ENCODE measurements around the gene KIF5C. TPM values are rescaled to one million over a fixed set of nuclear protein-coding genes. Genes with fewer than 3 reads are reported as not detected.

The KIF5C gene
- total and polyA plus RNA-seq, 2 donors = 0.19 to 1.4 TPM

DNA sequence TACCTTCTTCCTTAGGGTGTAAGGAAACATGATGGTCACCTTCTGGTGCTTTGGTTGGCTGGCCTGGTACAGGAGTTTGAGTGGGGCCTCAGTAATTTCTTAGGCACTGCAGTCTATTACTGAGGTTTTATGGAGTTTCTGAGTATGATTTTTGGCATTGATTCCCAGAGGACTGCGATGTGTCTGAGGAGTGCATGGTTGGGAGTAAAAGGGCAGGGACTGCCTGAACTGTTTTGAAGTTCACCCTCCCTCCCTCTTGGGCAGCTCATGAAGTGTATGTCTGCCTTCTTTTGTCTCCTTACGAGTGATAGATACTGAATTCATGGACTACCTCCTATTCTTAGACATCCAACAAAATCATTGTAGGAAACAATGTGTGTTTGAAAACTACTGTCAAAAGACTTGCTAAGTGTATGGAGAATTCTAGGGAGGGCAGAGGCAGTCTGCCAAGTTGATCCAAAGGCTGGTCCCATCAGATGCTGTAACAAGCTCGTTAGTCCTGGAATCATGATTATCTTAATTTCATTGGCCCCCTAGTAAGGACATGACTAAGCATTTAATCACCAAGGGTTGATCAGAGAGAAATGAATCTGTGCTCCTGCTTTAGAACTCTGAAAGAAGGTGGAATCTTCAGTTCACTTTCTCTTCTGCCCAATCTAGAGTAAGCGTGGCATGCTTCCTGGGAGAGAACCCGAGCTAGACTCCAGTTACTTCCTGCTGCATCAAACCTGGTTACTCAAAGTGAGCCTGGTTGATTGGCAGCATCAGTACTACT lies 190.0 kb downstream of the KIF5C start:
- 92% methylated on average over 5 of the region's 5 CpGs for WGBS
- Histone ChIP-seq H3K27me3 (ENCODE audit: control insufficient read depth in 2 of 2, insufficient read depth in 1 of 2, low read length in 1 of 2) (no peaks in the 10 kb centered on the region), H3K36me3 (ENCODE audit: control insufficient read depth in 2 of 2, insufficient read depth in 2 of 2, low read length in 1 of 2) (no peaks in the 10 kb centered on the region), H3K9me3 (ENCODE audit: control insufficient read depth in 2 of 2, insufficient read depth in 1 of 2, low read length in 1 of 2) (no peaks in the 10 kb centered on the region), H3K4me1 (ENCODE audit: control insufficient read depth in 2 of 2, insufficient read depth in 2 of 2, low read length in 2 of 2) (no peaks in the 10 kb centered on the region), H3K4me3 (ENCODE audit: low read length in 2 of 2) (no peak overlapping the region), H3K27ac (ENCODE audit: low read depth in 1 of 2, low read length in 1 of 2) (no peak overlapping the region)
- DNase-seq (ENCODE audit: low read depth in 6 of 9, low spot score in 9 of 9) = no peak

- H3K4me3 ChIP-seq (ENCODE audit: low read length in 2 of 2) = no peak overlapping the region
- no peaks in the 10 kb centered on the region for H3K27me3 ChIP-seq (ENCODE audit: control insufficient read depth in 2 of 2, insufficient read depth in 1 of 2, low read length in 1 of 2)
- DNase-seq (ENCODE audit: low read depth in 6 of 9, low spot score in 9 of 9) = no peak
- no peaks in the 10 kb centered on the region for H3K36me3 ChIP-seq (ENCODE audit: control insufficient read depth in 2 of 2, insufficient read depth in 2 of 2, low read length in 1 of 2)
- 91% methylated on average over 6 of the region's 6 CpGs for WGBS
- no peaks in the 10 kb centered on the region for H3K9me3 ChIP-seq (ENCODE audit: control insufficient read depth in 2 of 2, insufficient read depth in 1 of 2, low read length in 1 of 2)
- no peaks in the 10 kb centered on the region for H3K4me1 ChIP-seq (ENCODE audit: control insufficient read depth in 2 of 2, insufficient read depth in 2 of 2, low read length in 2 of 2)
- no peak overlapping the region for H3K27ac ChIP-seq (ENCODE audit: low read depth in 1 of 2, low read length in 1 of 2)
Measured at GRCh38 chr2:149068225-149068995, 193.4 kb downstream of the KIF5C start.

DNA sequence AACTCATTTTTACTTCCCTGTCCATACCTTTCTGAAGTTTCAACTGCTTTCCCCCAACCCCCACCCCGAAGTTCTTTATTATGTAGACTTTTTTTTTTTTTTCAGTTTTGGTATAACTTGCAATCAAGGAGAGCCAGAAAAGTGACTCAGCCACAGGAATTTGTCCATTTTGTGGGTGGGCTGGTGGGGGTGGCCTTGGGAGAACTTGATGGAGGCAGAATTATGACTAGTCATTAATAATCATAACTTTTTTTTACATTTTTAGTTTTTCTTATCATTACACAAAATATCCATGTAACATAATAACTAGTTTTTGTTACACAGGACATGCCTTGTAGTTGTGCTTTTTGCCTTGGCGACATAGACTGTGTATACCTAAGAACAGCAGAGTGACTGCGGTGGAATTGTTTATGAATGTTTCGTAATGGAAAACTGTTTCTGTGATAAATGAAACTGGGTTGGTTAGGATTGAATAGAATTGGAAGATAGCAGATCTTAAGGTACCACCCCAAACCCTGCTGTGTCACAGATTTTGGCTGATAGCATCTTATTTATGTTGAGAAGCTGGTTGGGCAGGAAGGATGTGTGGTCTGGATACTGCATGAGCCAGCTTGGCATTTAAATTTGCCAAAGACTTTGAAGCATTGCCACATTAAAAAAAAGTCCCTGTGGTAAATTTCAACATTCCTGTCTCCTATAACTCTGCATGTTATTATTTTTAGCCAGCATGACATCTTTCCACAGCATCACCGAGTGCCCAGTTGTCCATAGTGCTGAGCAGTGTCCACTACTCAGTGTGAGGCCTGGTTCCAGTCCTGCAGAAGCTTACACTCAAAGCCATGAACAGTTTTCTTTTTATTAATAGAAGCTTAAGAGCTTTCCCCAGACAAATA lies 194.2 kb downstream of the KIF5C start:
- H3K4me1 ChIP-seq (ENCODE audit: control insufficient read depth in 2 of 2, insufficient read depth in 2 of 2, low read length in 2 of 2) = no peaks in the 10 kb centered on the region
- no peak overlapping the region for H3K27ac ChIP-seq (ENCODE audit: low read depth in 1 of 2, low read length in 1 of 2)
- peak in 1 of 9 donors; percentile 9 for DNase-seq (ENCODE audit: low read depth in 6 of 9, low spot score in 9 of 9)
- H3K4me3 ChIP-seq (ENCODE audit: low read length in 2 of 2) = no peak overlapping the region
- no peaks in the 10 kb centered on the region for H3K36me3 ChIP-seq (ENCODE audit: control insufficient read depth in 2 of 2, insufficient read depth in 2 of 2, low read length in 1 of 2)
- H3K9me3 ChIP-seq (ENCODE audit: control insufficient read depth in 2 of 2, insufficient read depth in 1 of 2, low read length in 1 of 2) = no peaks in the 10 kb centered on the region
- no peaks in the 10 kb centered on the region for H3K27me3 ChIP-seq (ENCODE audit: control insufficient read depth in 2 of 2, insufficient read depth in 1 of 2, low read length in 1 of 2)
- WGBS = 11% methylated on average over 5 of the region's 5 CpGs

GRCh38 chr2:149070681-149071320 lies 195.8 kb downstream of the KIF5C start:
- no peaks in the 10 kb centered on the region for H3K4me1 ChIP-seq (ENCODE audit: control insufficient read depth in 2 of 2, insufficient read depth in 2 of 2, low read length in 2 of 2)
- no peaks in the 10 kb centered on the region for H3K27me3 ChIP-seq (ENCODE audit: control insufficient read depth in 2 of 2, insufficient read depth in 1 of 2, low read length in 1 of 2)
- no peaks in the 10 kb centered on the region for H3K9me3 ChIP-seq (ENCODE audit: control insufficient read depth in 2 of 2, insufficient read depth in 1 of 2, low read length in 1 of 2)
- no peaks in the 10 kb centered on the region for H3K36me3 ChIP-seq (ENCODE audit: control insufficient read depth in 2 of 2, insufficient read depth in 2 of 2, low read length in 1 of 2)
- WGBS = 83% methylated on average over 9 of the region's 9 CpGs
- no peak overlapping the region for H3K27ac ChIP-seq (ENCODE audit: low read depth in 1 of 2, low read length in 1 of 2)
- DNase-seq (ENCODE audit: low read depth in 6 of 9, low spot score in 9 of 9) = no peak
- H3K4me3 ChIP-seq (ENCODE audit: low read length in 2 of 2) = no peak overlapping the region

DNA sequence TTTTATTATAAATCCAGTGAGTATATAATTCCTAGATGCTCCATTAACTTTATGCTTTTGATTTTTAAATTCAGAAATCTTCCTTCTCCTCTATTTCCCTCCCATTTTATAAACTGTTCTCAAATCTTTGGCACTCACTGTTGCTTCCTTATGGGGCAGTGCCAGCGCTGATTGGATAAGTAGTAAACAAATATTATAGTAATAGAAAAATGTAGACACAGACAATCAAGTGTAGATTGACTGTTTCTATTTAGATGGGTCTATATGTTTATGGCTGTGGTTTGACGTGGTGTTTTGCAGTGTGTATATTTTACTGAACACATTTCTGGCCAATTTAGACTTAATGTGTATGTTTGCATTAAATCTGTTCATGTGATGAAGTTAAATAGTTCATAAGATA lies 200.1 kb downstream of the KIF5C start:
- H3K9me3 ChIP-seq (ENCODE audit: control insufficient read depth in 2 of 2, insufficient read depth in 1 of 2, low read length in 1 of 2) = no peaks in the 10 kb centered on the region
- WGBS = 93% methylated on average over 2 of the region's 2 CpGs
- DNase-seq (ENCODE audit: low read depth in 6 of 9, low spot score in 9 of 9) = no peak
- H3K27me3 ChIP-seq (ENCODE audit: control insufficient read depth in 2 of 2, insufficient read depth in 1 of 2, low read length in 1 of 2) = no peaks in the 10 kb centered on the region
- no peak overlapping the region for H3K27ac ChIP-seq (ENCODE audit: low read depth in 1 of 2, low read length in 1 of 2)
- no peaks in the 10 kb centered on the region for H3K4me1 ChIP-seq (ENCODE audit: control insufficient read depth in 2 of 2, insufficient read depth in 2 of 2, low read length in 2 of 2)
- no peak overlapping the region for H3K4me3 ChIP-seq (ENCODE audit: low read length in 2 of 2)
- H3K36me3 ChIP-seq (ENCODE audit: control insufficient read depth in 2 of 2, insufficient read depth in 2 of 2, low read length in 1 of 2) = no peaks in the 10 kb centered on the region

GRCh38 chr2:149075853-149076252 lies 200.8 kb downstream of the KIF5C start:
- Histone ChIP-seq H3K4me1 (ENCODE audit: control insufficient read depth in 2 of 2, insufficient read depth in 2 of 2, low read length in 2 of 2) (no peaks in the 10 kb centered on the region), H3K27ac (ENCODE audit: low read depth in 1 of 2, low read length in 1 of 2) (no peak overlapping the region), H3K9me3 (ENCODE audit: control insufficient read depth in 2 of 2, insufficient read depth in 1 of 2, low read length in 1 of 2) (no peaks in the 10 kb centered on the region), H3K27me3 (ENCODE audit: control insufficient read depth in 2 of 2, insufficient read depth in 1 of 2, low read length in 1 of 2) (no peaks in the 10 kb centered on the region), H3K36me3 (ENCODE audit: control insufficient read depth in 2 of 2, insufficient read depth in 2 of 2, low read length in 1 of 2) (no peaks in the 10 kb centered on the region), H3K4me3 (ENCODE audit: low read length in 2 of 2) (no peak overlapping the region)
- WGBS = 89% methylated on average over 10 of the region's 10 CpGs
- no peak for DNase-seq (ENCODE audit: low read depth in 6 of 9, low spot score in 9 of 9)

Other genes with a start within 250 kb of the KIF5C start
- gene EPC2, start 230.5 kb upstream of the KIF5C start, total RNA-seq = 22.1 TPM
- gene EPC2, start 230.5 kb upstream of the KIF5C start, polyA plus RNA-seq = 14.8 TPM
- gene LYPD6B, start 163.5 kb downstream of the KIF5C start, total RNA-seq = 0.24 TPM
- 1.4 TPM for gene LYPD6B, start 163.5 kb downstream of the KIF5C start, polyA plus RNA-seq